ENCODE measurements around the gene EFCAB5. TPM values are rescaled to one million over a fixed set of nuclear protein-coding genes. Genes with fewer than 3 reads are reported as not detected.

EFCAB5 gene
- total and polyA plus RNA-seq, 2 donors from 2014 or later: 1.4 TPM; not detected in 1

GRCh38 chr17:30112794-30113193 is 171.4 kb downstream of the EFCAB5 start:
- Histone ChIP-seq H3K4me1 (ENCODE audit: control insufficient read depth in 2 of 3, insufficient read depth in 2 of 3, low read depth in 1 of 3, low read length in 3 of 3) (peaks cover 0 to 3% (median 2%) of the 10 kb centered on the region in 3 donors), H3K4me3 (ENCODE audit: low read length in 3 of 3) (no peak overlapping the region), H3K9me3 (ENCODE audit: control insufficient read depth in 2 of 3, insufficient read depth in 1 of 3, low read length in 3 of 3) (no peaks in the 10 kb centered on the region), H3K9ac (ENCODE audit: low read length in 3 of 3) (no peak overlapping the region), H3K36me3 (ENCODE audit: control insufficient read depth in 2 of 3, insufficient read depth in 3 of 3, low read length in 3 of 3) (no peaks in the 10 kb centered on the region), H3K27ac (ENCODE audit: low read depth in 2 of 2, low read length in 2 of 2) (no peak overlapping the region), H3K27me3 (ENCODE audit: control insufficient read depth, insufficient read depth, low read length) (no peaks in the 10 kb centered on the region)
- DNase-seq (no peak), FAIRE-seq (no peak)
- intact Hi-C loops (cut with DNase I): no loop called here
- TF ChIP-seq CTCF (IDR thresholded peaks at IDR 0.05; ENCODE audit: borderline replicate concordance, extremely low read depth, insufficient read depth): no peak

DNA sequence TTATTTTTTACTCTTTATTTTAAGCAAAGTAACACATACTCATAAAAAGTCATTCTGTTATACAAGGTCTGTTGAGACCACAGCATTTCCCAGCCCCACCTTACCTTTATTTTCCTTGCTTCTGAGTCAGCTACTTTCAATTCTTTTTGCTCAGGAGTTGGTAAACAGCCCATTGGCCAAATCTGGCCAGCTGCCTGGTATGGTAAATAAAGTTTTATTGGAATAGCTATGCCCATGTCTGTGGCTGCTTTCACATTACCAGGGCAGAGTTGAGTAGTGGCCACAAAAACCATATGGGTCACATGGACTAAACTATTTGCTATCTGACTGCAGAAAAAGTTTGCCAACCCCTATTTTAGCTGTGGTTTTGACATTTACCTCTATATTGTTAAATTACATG is 171.8 kb downstream of the EFCAB5 start:
- peaks cover 0 to 7% (median 4%) of the 10 kb centered on the region in 3 donors for H3K4me1 ChIP-seq (ENCODE audit: control insufficient read depth in 2 of 3, insufficient read depth in 2 of 3, low read depth in 1 of 3, low read length in 3 of 3)
- no peaks in the 10 kb centered on the region for H3K9me3 ChIP-seq (ENCODE audit: control insufficient read depth in 2 of 3, insufficient read depth in 1 of 3, low read length in 3 of 3)
- no peak for TF ChIP-seq CTCF (IDR thresholded peaks at IDR 0.05; ENCODE audit: borderline replicate concordance, extremely low read depth, insufficient read depth)
- FAIRE-seq: no peak
- H3K27me3 ChIP-seq (ENCODE audit: control insufficient read depth, insufficient read depth, low read length): no peaks in the 10 kb centered on the region
- H3K36me3 ChIP-seq (ENCODE audit: control insufficient read depth in 2 of 3, insufficient read depth in 3 of 3, low read length in 3 of 3): no peaks in the 10 kb centered on the region
- DNase-seq: no peak
- intact Hi-C loops (cut with DNase I): no loop called here
- H3K27ac ChIP-seq (ENCODE audit: low read depth in 2 of 2, low read length in 2 of 2): no peak overlapping the region
- H3K9ac ChIP-seq (ENCODE audit: low read length in 3 of 3): no peak overlapping the region
- no peak overlapping the region for H3K4me3 ChIP-seq (ENCODE audit: low read length in 3 of 3)

- FAIRE-seq (no peak), DNase-seq (no peak)
- H3K9ac ChIP-seq (ENCODE audit: low read length in 3 of 3): peak overlapping the region; percentile 92 to 99 (median 99)
- no peaks in the 10 kb centered on the region for H3K9me3 ChIP-seq (ENCODE audit: control insufficient read depth in 2 of 3, insufficient read depth in 1 of 3, low read length in 3 of 3)
- intact Hi-C loops (cut with DNase I): no loop called here
- H3K27me3 ChIP-seq (ENCODE audit: control insufficient read depth, insufficient read depth, low read length): no peaks in the 10 kb centered on the region
- H3K4me1 ChIP-seq (ENCODE audit: control insufficient read depth in 2 of 3, insufficient read depth in 2 of 3, low read depth in 1 of 3, low read length in 3 of 3): peaks cover 0 to 7% (median 4%) of the 10 kb centered on the region in 3 donors
- no peaks in the 10 kb centered on the region for H3K36me3 ChIP-seq (ENCODE audit: control insufficient read depth in 2 of 3, insufficient read depth in 3 of 3, low read length in 3 of 3)
- TF ChIP-seq CTCF (IDR thresholded peaks at IDR 0.05; ENCODE audit: borderline replicate concordance, extremely low read depth, insufficient read depth): no peak
- peak overlapping the region; percentile 97 to 98 for H3K27ac ChIP-seq (ENCODE audit: low read depth in 2 of 2, low read length in 2 of 2)
- H3K4me3 ChIP-seq (ENCODE audit: low read length in 3 of 3): peak overlapping the region; percentile 93 to 99 (median 94)
Measured at GRCh38 chr17:30116345-30116660, 174.9 kb downstream of the EFCAB5 start.
